ENCODE measurements around the gene DPT. TPM values are rescaled to one million over a fixed set of nuclear protein-coding genes. Genes with fewer than 3 reads are reported as not detected.

DPT gene
- total RNA-seq, 6 donors from 2014 or later, result 11.5 to 22.4 (median 12.3) TPM; not detected in 1

- no peaks in the 10 kb centered on the region for H3K4me1 ChIP-seq
- no peak overlapping the region for H3K4me3 ChIP-seq
- no peaks in the 10 kb centered on the region for H3K9me3 ChIP-seq
- no peak overlapping the region for H3K27ac ChIP-seq
- ATAC-seq (ENCODE audit: low FRiP score in 2 of 2), result no peak
- no peak for TF ChIP-seq EP300 (IDR thresholded peaks at IDR 0.05)
- no peak for TF ChIP-seq POLR2AphosphoS5 (IDR thresholded peaks at IDR 0.05)
- no peak for TF ChIP-seq POLR2A (IDR thresholded peaks at IDR 0.05)
- no peak for TF ChIP-seq CTCF (IDR thresholded peaks at IDR 0.05)
- 84 to 90% methylated on average over 2 of the region's 2 CpGs for WGBS, 2 donors
- H3K27me3 ChIP-seq, result no peaks in the 10 kb centered on the region
- no peak for DNase-seq
- no peaks in the 10 kb centered on the region for H3K36me3 ChIP-seq
Measured at GRCh38 chr1:168673974-168674683, 54.9 kb downstream of the DPT start.

- Histone ChIP-seq H3K36me3 (no peaks in the 10 kb centered on the region), H3K27me3 (no peaks in the 10 kb centered on the region), H3K9me3 (no peaks in the 10 kb centered on the region), H3K4me3 (no peak overlapping the region), H3K4me1 (no peaks in the 10 kb centered on the region), H3K27ac (no peak overlapping the region)
- WGBS, 2 donors, result 96 to 98% methylated on average over 1 of the region's 1 CpG
- ATAC-seq (ENCODE audit: low FRiP score in 2 of 2) (no peak), DNase-seq (no peak)
- TF ChIP-seq EP300 (IDR thresholded peaks at IDR 0.05), result no peak
- no peak for TF ChIP-seq POLR2AphosphoS5 (IDR thresholded peaks at IDR 0.05)
- no peak for TF ChIP-seq CTCF (IDR thresholded peaks at IDR 0.05)
- no peak for TF ChIP-seq POLR2A (IDR thresholded peaks at IDR 0.05)
Measured at GRCh38 chr1:168672278-168672677, 56.7 kb downstream of the DPT start.

GRCh38 chr1:168671782-168672181 lies 57.2 kb downstream of the DPT start:
- Histone ChIP-seq H3K36me3 (no peaks in the 10 kb centered on the region), H3K4me1 (no peaks in the 10 kb centered on the region), H3K4me3 (no peak overlapping the region), H3K9me3 (no peaks in the 10 kb centered on the region), H3K27me3 (no peaks in the 10 kb centered on the region), H3K27ac (no peak overlapping the region)
- no peak for TF ChIP-seq CTCF (IDR thresholded peaks at IDR 0.05)
- no peak for TF ChIP-seq EP300 (IDR thresholded peaks at IDR 0.05)
- no peak for TF ChIP-seq POLR2A (IDR thresholded peaks at IDR 0.05)
- no peak for TF ChIP-seq POLR2AphosphoS5 (IDR thresholded peaks at IDR 0.05)
- no peak for ATAC-seq (ENCODE audit: low FRiP score in 2 of 2)
- DNase-seq, result no peak

GRCh38 chr1:168665975-168666374 lies 63.0 kb downstream of the DPT start:
- Histone ChIP-seq H3K9me3 (no peaks in the 10 kb centered on the region), H3K4me3 (no peak overlapping the region), H3K27me3 (no peaks in the 10 kb centered on the region), H3K4me1 (no peaks in the 10 kb centered on the region), H3K27ac (no peak overlapping the region), H3K36me3 (no peaks in the 10 kb centered on the region)
- ATAC-seq (ENCODE audit: low FRiP score in 2 of 2), result no peak
- DNase-seq, result no peak
- TF ChIP-seq POLR2A (IDR thresholded peaks at IDR 0.05) (no peak), CTCF (IDR thresholded peaks at IDR 0.05) (no peak), POLR2AphosphoS5 (IDR thresholded peaks at IDR 0.05) (no peak), EP300 (IDR thresholded peaks at IDR 0.05) (no peak)
- WGBS, 2 donors, result 78 to 90% methylated on average over 1 of the region's 1 CpG

Data from upper lobe of left lung (tissue), 6 donors.